ENCODE measurements around the gene PLD3. TPM values are rescaled to one million over a fixed set of nuclear protein-coding genes. Genes with fewer than 3 reads are reported as not detected.

Gene PLD3
- total RNA-seq, 2 experiments from 2014 or later, result 57.8 to 69.1 TPM

DNA sequence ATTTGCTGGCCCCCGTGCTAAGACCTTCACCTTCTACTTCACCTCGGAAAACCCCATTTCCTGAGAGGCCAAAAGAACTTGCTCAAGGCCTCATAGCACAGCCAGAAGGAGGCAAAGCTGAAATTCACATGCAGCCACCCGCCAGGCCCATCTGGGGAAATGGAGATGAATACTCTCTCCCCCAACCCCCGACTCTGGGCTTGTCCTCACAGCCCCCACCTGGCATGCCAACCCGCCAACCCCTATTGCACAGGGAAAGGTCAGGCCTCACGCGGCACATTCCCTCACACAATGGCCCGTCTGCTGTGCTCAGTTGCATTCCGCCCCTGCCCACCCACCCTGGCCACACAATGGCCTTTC lies 61.5 kb downstream of the PLD3 start:
- DNase-seq (no peak), ATAC-seq (no peak)
- ChIA-PET CTCF (interaction anchor here (2.4 kb wide), 1 partner anchor 55 kb away, joined by 9 read pairs; the partner anchor contains the start of gene BLVRB), POLR2A (no interaction called here)
- Mint-ChIP-seq H3K36me3 (ENCODE audit: low read depth) (no peaks in the 10 kb centered on the region), H3K9me3 (ENCODE audit: low read depth) (no peaks in the 10 kb centered on the region), H3K4me1 (peaks cover 4% of the 10 kb centered on the region), H3K4me3 (no peak overlapping the region), H3K27ac (no peak overlapping the region), H3K27me3 (peaks cover 2% of the 10 kb centered on the region)
- intact Hi-C loops (cut with DNase I, micrococcal nuclease), result no loop called here

DNA sequence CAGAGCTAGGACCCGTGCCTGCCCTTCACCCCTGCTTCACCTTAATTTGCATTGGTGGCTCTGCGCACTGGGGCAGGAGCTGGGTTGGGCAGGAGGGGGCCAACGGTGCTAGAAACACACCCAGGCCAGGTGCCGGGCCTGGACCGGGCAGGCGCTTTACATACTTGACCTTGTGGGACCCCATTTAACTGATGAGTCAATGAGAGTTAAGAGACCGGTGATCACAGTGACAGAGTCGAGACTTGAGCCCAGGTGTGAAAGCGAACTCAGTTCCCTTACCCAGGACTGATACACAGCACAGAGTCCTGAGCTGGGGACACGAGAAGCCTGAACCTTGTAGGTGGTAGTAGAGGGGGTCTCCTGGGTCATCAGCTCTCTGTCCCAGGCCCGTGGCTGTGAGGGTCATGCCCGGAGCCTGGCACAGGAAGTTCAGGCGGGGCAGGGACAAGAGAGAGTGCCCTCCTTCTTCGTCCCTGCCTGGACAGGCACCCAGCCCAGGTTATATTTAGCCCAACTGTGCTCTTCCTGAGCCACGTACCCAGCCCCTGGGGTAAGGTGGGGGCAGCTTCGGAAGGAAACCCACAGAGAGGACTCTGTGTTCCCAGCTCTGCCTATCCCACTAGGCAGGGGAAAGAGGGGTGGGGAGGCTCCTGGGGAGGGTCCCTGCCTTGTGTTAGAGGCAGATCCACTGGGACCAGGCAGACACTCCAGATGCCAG lies 62.8 kb downstream of the PLD3 start:
- CTCF ChIA-PET, result no interaction called here
- H3K27me3 Mint-ChIP-seq, result peaks cover 2% of the 10 kb centered on the region

DNA sequence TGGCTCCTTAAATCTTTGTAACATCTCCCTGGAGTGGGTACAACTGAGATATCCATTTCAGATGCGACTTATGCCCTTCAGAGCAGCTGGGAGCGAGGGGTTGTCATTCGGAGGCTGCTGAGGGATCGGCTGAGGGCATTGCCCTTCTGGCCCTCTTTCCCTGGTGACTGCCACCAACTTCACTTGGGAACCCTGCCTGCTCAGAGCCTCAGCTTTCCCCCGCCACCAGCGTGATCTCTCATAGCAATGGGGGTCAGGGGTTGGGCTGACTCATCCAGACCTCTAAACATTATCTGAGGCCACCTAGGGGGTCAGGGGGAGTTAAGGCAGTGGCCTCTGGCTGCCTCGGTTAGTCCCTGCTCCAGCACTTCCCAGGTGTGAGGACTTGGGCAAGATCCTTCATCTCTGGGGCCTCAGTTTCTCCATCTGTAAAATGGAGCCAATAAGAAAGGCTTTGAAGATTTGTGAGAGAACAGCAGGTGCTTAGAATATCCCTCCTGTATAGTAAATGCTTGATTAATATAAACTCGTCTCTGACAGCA lies 63.5 kb downstream of the PLD3 start:
- POLR2A ChIA-PET, result no interaction called here
- H3K4me3 Mint-ChIP-seq, result no peak overlapping the region
- intact Hi-C loops (cut with DNase I, micrococcal nuclease), result no loop called here
- H3K4me1 Mint-ChIP-seq, result peaks cover 7% of the 10 kb centered on the region
- H3K36me3 Mint-ChIP-seq (ENCODE audit: low read depth), result no peaks in the 10 kb centered on the region
- no peak overlapping the region for H3K27ac Mint-ChIP-seq
- H3K9me3 Mint-ChIP-seq (ENCODE audit: low read depth), result no peaks in the 10 kb centered on the region
- peaks cover 2% of the 10 kb centered on the region for H3K27me3 Mint-ChIP-seq
- CTCF ChIA-PET, result no interaction called here
- DNase-seq (no peak), ATAC-seq (no peak)

More for the DNA sequence above, 62.8 kb downstream of the PLD3 start:
- Mint-ChIP-seq H3K27ac (no peak overlapping the region), H3K4me3 (no peak overlapping the region), H3K36me3 (ENCODE audit: low read depth) (no peaks in the 10 kb centered on the region), H3K9me3 (ENCODE audit: low read depth) (no peaks in the 10 kb centered on the region), H3K4me1 (peaks cover 4% of the 10 kb centered on the region)
- DNase-seq (no peak), ATAC-seq (no peak)
- intact Hi-C loops (cut with DNase I, micrococcal nuclease), result no loop called here
- POLR2A ChIA-PET, result no interaction called here

DNA sequence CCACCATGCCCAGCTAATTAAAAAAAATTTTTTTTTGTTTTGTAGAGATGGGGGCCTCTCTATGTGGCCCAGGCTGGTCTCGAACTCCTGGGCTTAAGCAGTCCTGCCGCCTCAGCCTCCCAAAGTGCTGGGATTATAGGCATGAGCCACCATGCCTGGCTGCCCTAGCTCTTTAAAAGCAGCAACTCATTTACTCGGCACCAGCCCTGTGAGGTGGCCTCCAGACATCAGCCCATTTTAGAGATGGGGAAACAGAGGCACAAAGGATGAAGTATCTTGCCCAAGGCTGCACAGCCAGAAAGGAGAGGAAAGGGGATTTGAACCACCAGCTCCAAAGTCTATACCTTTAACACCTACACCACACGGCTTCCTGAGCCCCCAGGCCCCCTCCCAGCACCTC lies 64.4 kb downstream of the PLD3 start:
- DNase-seq (no peak), ATAC-seq (no peak)
- H3K27me3 Mint-ChIP-seq, result peaks cover 2% of the 10 kb centered on the region
- H3K4me3 Mint-ChIP-seq, result no peak overlapping the region
- POLR2A ChIA-PET, result no interaction called here
- CTCF ChIA-PET, result no interaction called here
- intact Hi-C loops (cut with DNase I, micrococcal nuclease), result no loop called here
- no peaks in the 10 kb centered on the region for H3K9me3 Mint-ChIP-seq (ENCODE audit: low read depth)
- H3K36me3 Mint-ChIP-seq (ENCODE audit: low read depth), result no peaks in the 10 kb centered on the region
- no peak overlapping the region for H3K27ac Mint-ChIP-seq
- H3K4me1 Mint-ChIP-seq, result peaks cover 12% of the 10 kb centered on the region

DNA sequence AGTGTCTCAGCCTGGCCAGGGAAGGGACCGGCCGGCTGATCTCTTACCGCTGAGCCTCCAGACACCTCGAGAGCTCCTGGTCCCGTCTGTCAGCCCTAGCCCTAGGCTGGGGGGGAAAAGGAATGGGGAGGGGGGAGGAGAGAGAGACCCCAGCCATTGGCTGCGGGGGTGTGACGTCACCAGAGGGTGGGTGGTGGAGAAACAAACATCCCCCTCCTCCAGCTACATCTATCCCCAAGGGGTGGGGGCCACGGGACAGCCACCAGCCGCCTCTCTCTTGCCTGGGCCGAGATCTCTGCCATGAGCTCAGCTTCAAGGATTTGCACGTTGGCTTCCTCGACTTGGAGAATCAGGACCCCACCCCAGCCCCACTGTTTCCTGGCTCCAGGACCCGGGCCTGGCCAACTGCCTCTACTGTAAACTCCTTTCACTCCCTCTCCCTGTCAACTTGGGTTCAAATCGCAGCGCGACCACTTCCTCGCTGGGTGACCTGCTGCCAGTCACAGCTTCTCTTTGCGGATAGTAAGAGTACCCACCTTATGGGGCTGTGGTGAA lies 64.9 kb downstream of the PLD3 start, which contains the start of gene PRX:
PRX (minus strand) TSS at position 88 of the 555 bp plus-strand sequence. CDS start 5,446 bp downstream, outside the sequence.
- no peaks in the 10 kb centered on the region for H3K36me3 Mint-ChIP-seq (ENCODE audit: low read depth)
- CTCF ChIA-PET, result interaction anchor here (0.7 to 1.2 kb wide), 2 partner anchors 13 to 18 kb away, joined by 3 read pairs; no protein-coding TSS in a partner anchor
- H3K27ac Mint-ChIP-seq, result no peak within 1 kb of the TSS
- H3K4me3 Mint-ChIP-seq, result no peak within 1 kb of the TSS
- no peaks in the 10 kb centered on the region for H3K9me3 Mint-ChIP-seq (ENCODE audit: low read depth)
- intact Hi-C loops (cut with DNase I, micrococcal nuclease), result no loop called here
- ATAC-seq (no peak), DNase-seq (no peak)
- H3K4me1 Mint-ChIP-seq, result peaks cover 10% of the 10 kb centered on the region
- peaks cover 2% of the 10 kb centered on the region for H3K27me3 Mint-ChIP-seq
- POLR2A ChIA-PET, result no interaction called here

DNA sequence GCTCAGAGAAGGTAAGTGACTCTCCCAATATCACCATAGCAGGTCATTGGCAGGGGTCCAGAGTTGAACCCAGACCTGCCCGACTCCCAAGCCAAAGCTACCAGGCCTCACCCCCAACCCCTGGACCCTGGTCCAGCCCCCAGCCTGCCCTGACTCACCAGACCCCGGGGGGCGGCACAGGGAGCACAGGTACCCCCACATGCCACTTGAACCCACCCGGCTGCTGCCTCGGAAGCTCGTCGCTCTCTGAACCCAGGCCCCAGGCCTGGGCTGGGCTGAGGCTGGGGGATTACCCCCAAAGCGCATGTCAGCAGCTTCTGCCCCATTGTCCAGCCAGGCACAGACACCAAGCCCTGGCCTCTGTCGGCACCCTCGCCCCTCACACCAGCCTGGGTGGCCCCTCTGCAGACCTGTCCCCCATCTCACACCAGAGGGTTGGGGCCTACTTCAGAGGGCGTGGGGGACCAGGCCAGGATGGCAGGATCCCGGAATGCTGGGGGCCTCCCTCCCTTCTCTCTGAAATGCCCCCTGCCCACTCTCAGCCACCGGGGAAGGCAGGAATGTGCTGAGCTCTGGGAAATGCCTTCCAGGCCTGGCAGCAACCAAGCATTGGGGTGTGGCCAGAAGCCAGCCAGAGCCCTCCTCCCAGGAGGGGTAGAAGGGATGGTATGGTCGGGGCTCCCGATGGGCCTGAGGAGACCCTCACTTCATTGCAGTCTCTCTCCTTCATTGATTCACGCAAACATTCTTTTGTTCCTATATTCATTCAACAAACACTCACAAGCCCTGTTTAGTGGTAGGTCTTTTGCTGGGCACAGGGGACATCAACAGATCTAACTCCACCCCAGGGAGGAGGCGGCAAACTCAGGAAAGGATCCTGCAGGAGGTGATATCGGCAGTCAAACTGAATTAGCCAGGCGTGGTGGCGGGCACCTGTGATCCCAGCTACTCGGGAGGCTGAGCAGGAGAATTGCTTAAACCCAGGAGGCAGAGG lies 66.3 kb downstream of the PLD3 start:
- Mint-ChIP-seq H3K27me3 (peaks cover 2% of the 10 kb centered on the region), H3K4me3 (no peak overlapping the region), H3K36me3 (ENCODE audit: low read depth) (no peaks in the 10 kb centered on the region), H3K27ac (no peak overlapping the region), H3K9me3 (ENCODE audit: low read depth) (no peaks in the 10 kb centered on the region), H3K4me1 (peaks cover 12% of the 10 kb centered on the region)
- intact Hi-C loops (cut with DNase I, micrococcal nuclease), result no loop called here
- ATAC-seq (no peak), DNase-seq (no peak)
- ChIA-PET POLR2A (interaction anchor here (0.7 kb wide), 1 partner anchor 10 kb away, joined by 4 read pairs; no protein-coding TSS in a partner anchor), CTCF (interaction anchor here (0.5 to 1.2 kb wide), 3 partner anchors 12 to 228 kb away, joined by 3 read pairs; no protein-coding TSS in a partner anchor)

DNA sequence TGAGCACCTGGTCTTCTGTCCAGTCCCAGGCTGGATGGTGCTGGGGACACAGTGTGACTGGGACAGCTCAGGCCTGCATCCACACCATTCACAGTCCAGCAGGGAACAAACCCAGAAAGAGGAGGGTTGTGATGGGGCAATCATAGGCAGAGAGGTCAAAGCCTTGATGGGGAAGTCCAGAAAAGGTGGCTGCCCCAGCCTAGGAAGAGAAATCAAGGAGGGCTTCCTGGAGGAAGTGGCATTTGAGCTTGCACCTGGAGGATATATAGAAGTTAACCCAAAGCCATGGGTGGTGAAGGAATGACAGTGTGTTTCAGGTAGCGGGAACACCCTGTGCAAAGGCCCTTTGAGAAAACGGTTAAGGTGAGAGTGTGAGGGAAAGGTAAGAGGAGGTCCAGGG lies 67.3 kb downstream of the PLD3 start:
- CTCF ChIA-PET, result interaction anchor here (0.6 to 1.2 kb wide), 4 partner anchors 27 to 135 kb away, joined by 3 read pairs; no protein-coding TSS in a partner anchor
- H3K27me3 Mint-ChIP-seq, result peaks cover 2% of the 10 kb centered on the region
- no peaks in the 10 kb centered on the region for H3K9me3 Mint-ChIP-seq (ENCODE audit: low read depth)
- intact Hi-C loops (cut with DNase I, micrococcal nuclease), result no loop called here
- no peak overlapping the region for H3K4me3 Mint-ChIP-seq
- no peaks in the 10 kb centered on the region for H3K36me3 Mint-ChIP-seq (ENCODE audit: low read depth)
- POLR2A ChIA-PET, result interaction anchor here (1.2 kb wide), 1 partner anchor 11 kb away, joined by 4 read pairs; no protein-coding TSS in a partner anchor
- H3K27ac Mint-ChIP-seq, result no peak overlapping the region
- H3K4me1 Mint-ChIP-seq, result peaks cover 12% of the 10 kb centered on the region
- no peak for DNase-seq
- ATAC-seq, result no peak

DNA sequence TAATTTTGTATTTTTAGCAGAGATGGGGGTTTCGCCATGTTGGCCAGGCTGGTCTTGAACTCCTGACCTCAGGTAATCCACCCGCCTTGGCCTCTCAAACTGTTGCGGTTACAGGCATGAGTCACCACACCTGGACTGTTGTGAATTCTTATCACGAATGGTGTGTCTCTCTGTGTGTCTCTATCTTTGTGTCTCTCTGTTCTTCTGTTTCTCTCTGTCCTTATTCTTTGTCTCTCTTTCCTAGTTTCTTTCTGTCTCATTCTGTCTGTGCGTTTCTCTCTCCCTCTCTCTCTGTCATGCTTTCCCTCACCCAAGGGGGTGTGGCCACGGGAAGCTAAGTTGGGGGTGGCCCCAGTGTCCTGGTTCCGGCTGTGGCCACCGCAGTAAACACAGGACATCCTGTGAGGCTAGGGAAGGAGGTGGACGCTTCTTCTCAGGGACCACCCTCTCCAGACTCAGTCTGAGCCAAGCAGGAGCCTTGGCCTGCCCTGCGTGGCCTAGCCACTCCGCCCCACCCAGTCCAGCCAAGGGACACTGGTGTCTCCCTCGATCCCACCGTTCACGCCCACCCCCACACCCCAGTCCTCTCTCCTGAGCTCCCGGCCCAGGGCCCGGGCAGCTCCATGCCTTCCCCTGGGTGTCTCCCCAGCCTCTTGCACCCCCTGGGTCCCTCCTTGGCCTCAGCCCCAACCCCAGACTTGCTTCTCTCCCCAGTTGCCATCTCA lies 68.6 kb downstream of the PLD3 start:
- no peaks in the 10 kb centered on the region for H3K9me3 Mint-ChIP-seq (ENCODE audit: low read depth)
- H3K4me1 Mint-ChIP-seq, result peaks cover 16% of the 10 kb centered on the region
- DNase-seq (peak; percentile 45), ATAC-seq (peak; percentile 13)
- H3K27ac Mint-ChIP-seq, result peak overlapping the region; percentile 3
- intact Hi-C loops (cut with DNase I, micrococcal nuclease), result no loop called here
- no peak overlapping the region for H3K4me3 Mint-ChIP-seq
- no peaks in the 10 kb centered on the region for H3K27me3 Mint-ChIP-seq
- CTCF ChIA-PET, result interaction anchor here (0.7 to 1.2 kb wide), 3 partner anchors 9 to 47 kb away, joined by 3 read pairs; no protein-coding TSS in a partner anchor
- peaks cover 4% of the 10 kb centered on the region for H3K36me3 Mint-ChIP-seq (ENCODE audit: low read depth)
- POLR2A ChIA-PET, result interaction anchor here (0.6 to 1.2 kb wide), 2 partner anchors 9 to 208 kb away, joined by 4 to 5 read pairs; no protein-coding TSS in a partner anchor

DNA sequence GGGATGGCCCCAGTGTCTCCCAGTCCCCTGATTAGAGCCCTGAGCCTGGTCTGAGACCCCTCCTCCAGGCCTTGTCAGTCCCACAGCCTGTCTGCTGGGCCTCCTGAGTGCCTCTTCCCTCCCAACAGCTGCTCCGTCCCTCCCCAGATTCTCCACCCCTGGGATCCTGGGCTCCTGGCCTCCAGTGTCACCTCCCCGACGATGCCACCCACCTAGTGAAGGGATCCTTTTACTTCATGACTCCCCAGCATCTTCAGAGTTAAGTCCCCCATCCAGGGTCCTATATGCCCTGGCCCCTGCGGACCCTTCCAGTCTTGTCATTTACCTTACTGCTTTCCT lies 69.1 kb downstream of the PLD3 start:
- ATAC-seq, result no peak
- no peak for DNase-seq
- no peaks in the 10 kb centered on the region for H3K27me3 Mint-ChIP-seq
- H3K27ac Mint-ChIP-seq, result peak overlapping the region; percentile 3
- POLR2A ChIA-PET, result interaction anchor here (0.6 kb wide), 1 partner anchor 207 kb away, joined by 5 read pairs; no protein-coding TSS in a partner anchor
- no peaks in the 10 kb centered on the region for H3K9me3 Mint-ChIP-seq (ENCODE audit: low read depth)
- intact Hi-C loops (cut with DNase I, micrococcal nuclease), result no loop called here
- no peak overlapping the region for H3K4me3 Mint-ChIP-seq
- H3K36me3 Mint-ChIP-seq (ENCODE audit: low read depth), result peaks cover 9% of the 10 kb centered on the region
- CTCF ChIA-PET, result interaction anchor here (0.7 kb wide), 1 partner anchor 10 kb away, joined by 3 read pairs; no protein-coding TSS in a partner anchor
- H3K4me1 Mint-ChIP-seq, result peaks cover 22% of the 10 kb centered on the region

DNA sequence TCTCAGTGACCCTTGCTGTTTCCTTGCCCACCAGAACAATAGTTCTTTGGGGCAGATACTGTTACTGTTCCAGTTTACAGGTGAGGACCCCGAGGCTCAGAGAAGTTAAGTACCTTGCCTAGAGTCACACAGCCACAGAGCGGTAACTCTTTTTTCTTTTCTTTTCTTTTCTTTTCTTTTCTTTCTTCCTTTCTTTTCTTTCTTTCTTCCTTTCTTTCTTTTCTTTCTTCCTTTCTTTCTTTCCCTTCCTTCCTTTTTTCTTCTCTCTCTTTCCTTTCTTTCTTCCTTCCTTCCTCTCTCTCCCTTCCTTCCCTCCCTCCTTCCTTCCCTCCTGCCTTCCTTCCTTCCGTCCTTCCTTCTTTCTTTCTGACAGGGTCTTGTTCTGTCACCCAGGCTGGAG lies 69.5 kb downstream of the PLD3 start:
- CTCF ChIA-PET, result interaction anchor here (0.7 to 0.8 kb wide), 3 partner anchors 10 to 116 kb away, joined by 3 to 4 read pairs (median 3); no protein-coding TSS in a partner anchor
- no peak overlapping the region for H3K27ac Mint-ChIP-seq

More for the DNA sequence above, 69.5 kb downstream of the PLD3 start:
- no peaks in the 10 kb centered on the region for H3K27me3 Mint-ChIP-seq
- intact Hi-C loops (cut with DNase I, micrococcal nuclease), result no loop called here
- DNase-seq (no peak), ATAC-seq (no peak)
- H3K9me3 Mint-ChIP-seq (ENCODE audit: low read depth), result no peaks in the 10 kb centered on the region
- H3K4me3 Mint-ChIP-seq, result no peak overlapping the region
- peaks cover 11% of the 10 kb centered on the region for H3K36me3 Mint-ChIP-seq (ENCODE audit: low read depth)
- POLR2A ChIA-PET, result no interaction called here
- H3K4me1 Mint-ChIP-seq, result peaks cover 22% of the 10 kb centered on the region
